ENCODE results near the gene PAX6. TPM values are rescaled to one million over a fixed set of nuclear protein-coding genes. Genes with fewer than 3 reads are reported as not detected.

Gene PAX6
- total RNA-seq, 1 experiment from 2014 or later, result 3.3 TPM

- no peak for DNase-seq (ENCODE audit: low spot score)
- H3K27ac Mint-ChIP-seq, result no peak overlapping the region
- TF ChIP-seq PRRX2 (CRISPR knock-in tag; IDR thresholded peaks at IDR 0.05) (no peak), SMAD4 (CRISPR knock-in tag; IDR thresholded peaks at IDR 0.05) (no peak), GABPB1 (CRISPR knock-in tag; IDR thresholded peaks at IDR 0.05) (no peak), RELA (CRISPR knock-in tag; IDR thresholded peaks at IDR 0.05; ENCODE audit: borderline replicate concordance) (no peak), CDX4 (CRISPR knock-in tag; IDR thresholded peaks at IDR 0.05; ENCODE audit: borderline replicate concordance) (no peak), ZBTB21 (CRISPR knock-in tag; IDR thresholded peaks at IDR 0.05; ENCODE audit: borderline replicate concordance) (no peak), JUN (CRISPR knock-in tag; IDR thresholded peaks at IDR 0.05) (no peak), ZNF416 (CRISPR knock-in tag; IDR thresholded peaks at IDR 0.05) (no peak), USF1 (CRISPR knock-in tag; IDR thresholded peaks at IDR 0.05) (no peak), RORB (CRISPR knock-in tag; IDR thresholded peaks at IDR 0.05) (no peak), ZNF263 (CRISPR knock-in tag; IDR thresholded peaks at IDR 0.05; ENCODE audit: low read depth) (no peak), ZBTB43 (CRISPR knock-in tag; IDR thresholded peaks at IDR 0.05) (no peak), ZNF425 (CRISPR knock-in tag; conservative IDR thresholded peaks at IDR 0.05) (no peak)
- no peak overlapping the region for H3K4me3 Mint-ChIP-seq
- no peak for ATAC-seq
- ChIA-PET CTCF (no interaction called here), POLR2A (no interaction called here)
- H3K36me3 Mint-ChIP-seq, result no peaks in the 10 kb centered on the region
- peaks cover 9% of the 10 kb centered on the region for H3K9me3 Mint-ChIP-seq
- peaks cover 6% of the 10 kb centered on the region for H3K27me3 Mint-ChIP-seq (ENCODE audit: low read depth)
- peaks cover 9% of the 10 kb centered on the region; the same call in 1 of the 2 replicates for H3K4me1 Mint-ChIP-seq
These were observed 45.1 kb upstream of the PAX6 start for GRCh38 chr11:31856248-31856647.

GRCh38 chr11:31855466-31855865 is 44.3 kb upstream of the PAX6 start:
- ATAC-seq, result no peak
- TF ChIP-seq PREB (CRISPR knock-in tag; IDR thresholded peaks at IDR 0.05; ENCODE audit: borderline replicate concordance) (no peak), IRF1 (CRISPR knock-in tag; IDR thresholded peaks at IDR 0.05) (no peak), ZMAT4 (CRISPR knock-in tag; IDR thresholded peaks at IDR 0.05) (no peak), SOX15 (CRISPR knock-in tag; IDR thresholded peaks at IDR 0.05) (no peak), NFYB (CRISPR knock-in tag; conservative IDR thresholded peaks at IDR 0.05; ENCODE audit: low read depth) (no peak), MAX (CRISPR knock-in tag; IDR thresholded peaks at IDR 0.05) (no peak)
- H3K36me3 Mint-ChIP-seq, result no peaks in the 10 kb centered on the region

More at GRCh38 chr11:31855466-31855865, 44.3 kb upstream of the PAX6 start:
- Mint-ChIP-seq H3K9me3 (peaks cover 9% of the 10 kb centered on the region), H3K4me3 (no peak overlapping the region), H3K4me1 (peaks cover 9% of the 10 kb centered on the region; the same call in 1 of the 2 replicates), H3K27me3 (ENCODE audit: low read depth) (peaks cover 6% of the 10 kb centered on the region; the same call in 1 of the 2 replicates), H3K27ac (no peak overlapping the region)
- DNase-seq (ENCODE audit: low spot score), result no peak
- ChIA-PET CTCF (no interaction called here), POLR2A (no interaction called here)

Measured in WTC11 (cell line).